HL-60 (cell line): ENCODE data around the gene HLA-F.

ENCODE experiments used
- DNase-seq, 2 experiments: peaks; one replicate each; pipeline ENCODE4 v3.0.0-alpha.2; 2010 to 2020; ENCODE audit warnings: low read depth in 1 of 2, low spot score in 1 of 2
- H3K27ac ChIP-seq: fragments of 250-450 bp; sonication (Bioruptor Pico); replicated peaks from 2 replicates; pipeline ENCODE4 v1.5.1; 2020; ENCODE audit warnings: mild to moderate bottlenecking, moderate library complexity
- H3K27me3 ChIP-seq: fragments of 250-450 bp; sonication (Bioruptor Pico); 2 replicates; pipeline ENCODE4 v1.5.1; 2021; ENCODE audit warnings: mild to moderate bottlenecking, moderate library complexity; ENCODE audit not compliant: insufficient read depth, poor library complexity, severe bottlenecking
- H3K4me3 ChIP-seq: replicated peaks from 2 replicates; pipeline ENCODE4 v1.5.1; 2011; ENCODE audit warnings: mild to moderate bottlenecking, control low read depth, low read length; ENCODE audit not compliant: insufficient read depth
- GABPA ChIP-seq: IDR thresholded peaks from 2 replicates; pipeline ENCODE4 v1.6.1; 2012; ENCODE audit warnings: low read depth
- POLR2AphosphoS5 ChIP-seq: IDR thresholded peaks from 2 replicates; pipeline ENCODE4 v1.6.1; 2012; ENCODE audit warnings: low read depth
- SPI1 ChIP-seq: IDR thresholded peaks from 2 replicates; pipeline ENCODE4 v1.6.1; 2012; ENCODE audit warnings: low read depth, mild to moderate bottlenecking, borderline replicate concordance
- TF ChIP-seq, protein P1 (sequence below): IDR thresholded peaks from 2 replicates; pipeline ENCODE4 v1.6.1; 2012; ENCODE audit warnings: low read depth; ENCODE audit not compliant: insufficient replicate concordance
- TF ChIP-seq, protein P2 (sequence below): IDR thresholded peaks from one replicate; pipeline ENCODE4 v1.5.1; 2011; ENCODE audit warnings: low read length, control low read depth, inconsistent platforms; ENCODE audit not compliant: insufficient read depth

The HLA-F gene

GRCh38 chr6:29680904-29681303 lies 42.3 kb upstream of the HLA-F start, which contains the start of gene ZFP57:
ZFP57 (minus strand) TSS chr6:29681152; CDS start chr6:29677003, 4,149 bp downstream.
- TF ChIP-seq SPI1 (no peak), POLR2AphosphoS5 (no peak), GABPA (no peak)
- TF ChIP-seq, protein P1, sequence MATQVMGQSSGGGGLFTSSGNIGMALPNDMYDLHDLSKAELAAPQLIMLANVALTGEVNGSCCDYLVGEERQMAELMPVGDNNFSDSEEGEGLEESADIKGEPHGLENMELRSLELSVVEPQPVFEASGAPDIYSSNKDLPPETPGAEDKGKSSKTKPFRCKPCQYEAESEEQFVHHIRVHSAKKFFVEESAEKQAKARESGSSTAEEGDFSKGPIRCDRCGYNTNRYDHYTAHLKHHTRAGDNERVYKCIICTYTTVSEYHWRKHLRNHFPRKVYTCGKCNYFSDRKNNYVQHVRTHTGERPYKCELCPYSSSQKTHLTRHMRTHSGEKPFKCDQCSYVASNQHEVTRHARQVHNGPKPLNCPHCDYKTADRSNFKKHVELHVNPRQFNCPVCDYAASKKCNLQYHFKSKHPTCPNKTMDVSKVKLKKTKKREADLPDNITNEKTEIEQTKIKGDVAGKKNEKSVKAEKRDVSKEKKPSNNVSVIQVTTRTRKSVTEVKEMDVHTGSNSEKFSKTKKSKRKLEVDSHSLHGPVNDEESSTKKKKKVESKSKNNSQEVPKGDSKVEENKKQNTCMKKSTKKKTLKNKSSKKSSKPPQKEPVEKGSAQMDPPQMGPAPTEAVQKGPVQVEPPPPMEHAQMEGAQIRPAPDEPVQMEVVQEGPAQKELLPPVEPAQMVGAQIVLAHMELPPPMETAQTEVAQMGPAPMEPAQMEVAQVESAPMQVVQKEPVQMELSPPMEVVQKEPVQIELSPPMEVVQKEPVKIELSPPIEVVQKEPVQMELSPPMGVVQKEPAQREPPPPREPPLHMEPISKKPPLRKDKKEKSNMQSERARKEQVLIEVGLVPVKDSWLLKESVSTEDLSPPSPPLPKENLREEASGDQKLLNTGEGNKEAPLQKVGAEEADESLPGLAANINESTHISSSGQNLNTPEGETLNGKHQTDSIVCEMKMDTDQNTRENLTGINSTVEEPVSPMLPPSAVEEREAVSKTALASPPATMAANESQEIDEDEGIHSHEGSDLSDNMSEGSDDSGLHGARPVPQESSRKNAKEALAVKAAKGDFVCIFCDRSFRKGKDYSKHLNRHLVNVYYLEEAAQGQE, result no peak
- TF ChIP-seq, protein P2, sequence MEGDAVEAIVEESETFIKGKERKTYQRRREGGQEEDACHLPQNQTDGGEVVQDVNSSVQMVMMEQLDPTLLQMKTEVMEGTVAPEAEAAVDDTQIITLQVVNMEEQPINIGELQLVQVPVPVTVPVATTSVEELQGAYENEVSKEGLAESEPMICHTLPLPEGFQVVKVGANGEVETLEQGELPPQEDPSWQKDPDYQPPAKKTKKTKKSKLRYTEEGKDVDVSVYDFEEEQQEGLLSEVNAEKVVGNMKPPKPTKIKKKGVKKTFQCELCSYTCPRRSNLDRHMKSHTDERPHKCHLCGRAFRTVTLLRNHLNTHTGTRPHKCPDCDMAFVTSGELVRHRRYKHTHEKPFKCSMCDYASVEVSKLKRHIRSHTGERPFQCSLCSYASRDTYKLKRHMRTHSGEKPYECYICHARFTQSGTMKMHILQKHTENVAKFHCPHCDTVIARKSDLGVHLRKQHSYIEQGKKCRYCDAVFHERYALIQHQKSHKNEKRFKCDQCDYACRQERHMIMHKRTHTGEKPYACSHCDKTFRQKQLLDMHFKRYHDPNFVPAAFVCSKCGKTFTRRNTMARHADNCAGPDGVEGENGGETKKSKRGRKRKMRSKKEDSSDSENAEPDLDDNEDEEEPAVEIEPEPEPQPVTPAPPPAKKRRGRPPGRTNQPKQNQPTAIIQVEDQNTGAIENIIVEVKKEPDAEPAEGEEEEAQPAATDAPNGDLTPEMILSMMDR, result no peak
- no peak within 1 kb of the TSS for H3K27ac ChIP-seq
- no peak for DNase-seq
- H3K4me3 ChIP-seq, result no peak within 1 kb of the TSS
- peaks cover 13% of the 10 kb centered on the region for H3K27me3 ChIP-seq

- TF ChIP-seq SPI1, result no peak
- TF ChIP-seq POLR2AphosphoS5, result no peak
- TF ChIP-seq GABPA, result no peak
- TF ChIP-seq, protein P1, result no peak
- TF ChIP-seq, protein P2, result no peak
- Histone ChIP-seq H3K27me3 (peaks cover 13% of the 10 kb centered on the region), H3K4me3 (no peak overlapping the region), H3K27ac (no peak overlapping the region)
- DNase-seq, result no peak
Measured at GRCh38 chr6:29681811-29682210, 41.4 kb upstream of the HLA-F start.

- no peak for DNase-seq
- no peak overlapping the region for H3K4me3 ChIP-seq
- H3K27me3 ChIP-seq, result no peaks in the 10 kb centered on the region
- no peak for TF ChIP-seq POLR2AphosphoS5
- TF ChIP-seq SPI1, result no peak
- no peak overlapping the region for H3K27ac ChIP-seq
Measured at GRCh38 chr6:29685718-29686326, 37.4 kb upstream of the HLA-F start.

DNA sequence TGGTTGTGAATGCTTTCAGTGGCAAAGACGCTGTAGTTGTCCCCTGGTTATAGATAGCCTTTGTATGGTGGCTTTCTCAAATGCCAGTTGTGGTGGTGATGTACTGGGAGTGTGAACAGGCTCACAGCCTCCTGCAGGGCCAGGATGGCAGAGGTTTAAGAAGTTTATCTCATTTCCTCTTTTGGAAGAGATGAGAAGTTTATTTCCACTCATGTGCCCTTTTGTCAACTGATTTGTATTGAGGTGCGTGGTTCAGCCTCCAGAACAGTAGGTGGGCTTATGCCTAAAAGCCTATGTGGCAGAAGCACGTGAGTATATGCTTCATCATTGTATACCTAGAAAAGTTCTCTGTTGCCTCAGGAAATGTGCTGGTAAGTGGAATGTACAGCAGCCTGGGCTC lies 28.6 kb upstream of the HLA-F start:
- Histone ChIP-seq H3K27me3 (no peaks in the 10 kb centered on the region), H3K4me3 (no peak overlapping the region), H3K27ac (no peak overlapping the region)
- DNase-seq, result no peak
- TF ChIP-seq, protein P2, result no peak
- TF ChIP-seq POLR2AphosphoS5, result no peak
- no peak for TF ChIP-seq GABPA
- TF ChIP-seq, protein P1, result no peak
- no peak for TF ChIP-seq SPI1
